NCI-H774 (cell line): ENCODE results near the gene MAPK8.

Experiments used
- DNase-seq: peaks from one replicate; lab custom pipeline; 2025; lab: John Stamatoyannopoulos, UW

MAPK8 gene

GRCh38 chr10:48450233-48450740 lies 143.8 kb downstream of the MAPK8 start:
- no peak for DNase-seq

GRCh38 chr10:48450741-48451466 lies 144.4 kb downstream of the MAPK8 start:
- DNase-seq: no peak

DNA sequence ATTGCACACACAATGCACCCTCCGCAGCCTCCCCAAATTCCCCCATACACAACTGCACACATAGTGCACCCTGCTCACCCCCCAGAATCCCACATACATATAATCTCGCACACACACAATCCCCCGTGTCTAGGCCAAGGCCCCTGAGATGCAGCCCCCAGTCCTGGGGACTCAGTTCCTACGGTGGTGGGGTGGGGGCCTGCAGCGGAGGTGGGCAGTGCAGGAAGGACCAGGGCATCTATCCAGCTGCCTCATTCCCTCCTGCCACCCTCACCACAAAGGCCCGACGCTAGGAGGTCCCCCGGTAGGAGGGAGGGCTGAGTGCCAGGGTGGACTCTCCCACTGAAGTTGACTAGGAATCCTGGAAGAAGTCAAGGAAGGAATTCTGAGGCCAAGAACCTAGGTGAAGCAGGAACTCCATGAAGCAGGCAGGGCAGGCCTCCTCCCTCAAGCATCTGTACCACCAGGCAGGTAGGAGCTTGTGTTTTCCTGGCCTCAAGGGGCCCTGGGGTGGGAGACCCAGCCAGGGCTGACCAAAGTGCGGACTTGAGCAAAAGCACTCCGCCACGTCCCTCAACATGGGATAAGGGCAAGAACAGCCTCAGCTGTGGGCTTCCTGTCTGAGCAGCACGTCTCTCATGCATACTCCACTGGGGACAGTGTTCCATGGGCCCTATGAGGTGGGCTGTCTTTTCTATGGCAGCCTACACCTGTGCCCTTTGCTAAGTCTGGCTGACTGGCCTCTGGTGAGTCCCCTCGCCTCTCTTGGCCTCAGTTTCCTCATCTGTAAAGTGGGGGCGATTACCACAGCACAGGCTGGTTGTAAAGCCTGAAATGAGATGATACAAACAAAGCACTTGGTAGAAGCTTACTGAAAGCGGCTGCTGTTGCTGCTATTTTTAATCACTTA lies 145.7 kb downstream of the MAPK8 start:
- no peak for DNase-seq

DNA sequence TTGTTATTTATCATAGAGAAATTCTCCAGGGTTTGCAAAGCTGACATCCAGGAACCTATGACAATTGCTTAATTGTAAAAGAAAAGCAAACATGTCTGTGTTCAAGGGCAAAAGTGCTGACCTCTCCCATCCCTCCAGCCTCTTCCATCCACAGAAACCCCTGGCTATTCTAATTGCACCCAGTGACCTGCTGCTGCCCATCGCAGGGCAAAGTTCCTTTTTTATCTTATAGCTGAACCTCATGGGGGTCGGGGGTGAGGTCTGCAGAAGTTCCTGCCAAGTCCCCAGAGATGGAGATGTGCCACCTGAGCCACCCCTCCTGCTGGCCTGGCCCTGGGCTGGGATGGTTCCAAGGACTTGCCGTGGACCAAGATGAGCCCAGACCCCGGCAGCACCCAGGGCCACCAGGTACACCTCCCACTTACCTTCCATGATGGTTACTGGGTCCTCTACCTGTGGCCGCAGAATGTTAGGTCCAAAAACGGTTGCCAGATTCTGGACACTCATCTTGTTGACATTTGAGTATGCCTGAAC lies 146.5 kb downstream of the MAPK8 start:
- no peak for DNase-seq

DNA sequence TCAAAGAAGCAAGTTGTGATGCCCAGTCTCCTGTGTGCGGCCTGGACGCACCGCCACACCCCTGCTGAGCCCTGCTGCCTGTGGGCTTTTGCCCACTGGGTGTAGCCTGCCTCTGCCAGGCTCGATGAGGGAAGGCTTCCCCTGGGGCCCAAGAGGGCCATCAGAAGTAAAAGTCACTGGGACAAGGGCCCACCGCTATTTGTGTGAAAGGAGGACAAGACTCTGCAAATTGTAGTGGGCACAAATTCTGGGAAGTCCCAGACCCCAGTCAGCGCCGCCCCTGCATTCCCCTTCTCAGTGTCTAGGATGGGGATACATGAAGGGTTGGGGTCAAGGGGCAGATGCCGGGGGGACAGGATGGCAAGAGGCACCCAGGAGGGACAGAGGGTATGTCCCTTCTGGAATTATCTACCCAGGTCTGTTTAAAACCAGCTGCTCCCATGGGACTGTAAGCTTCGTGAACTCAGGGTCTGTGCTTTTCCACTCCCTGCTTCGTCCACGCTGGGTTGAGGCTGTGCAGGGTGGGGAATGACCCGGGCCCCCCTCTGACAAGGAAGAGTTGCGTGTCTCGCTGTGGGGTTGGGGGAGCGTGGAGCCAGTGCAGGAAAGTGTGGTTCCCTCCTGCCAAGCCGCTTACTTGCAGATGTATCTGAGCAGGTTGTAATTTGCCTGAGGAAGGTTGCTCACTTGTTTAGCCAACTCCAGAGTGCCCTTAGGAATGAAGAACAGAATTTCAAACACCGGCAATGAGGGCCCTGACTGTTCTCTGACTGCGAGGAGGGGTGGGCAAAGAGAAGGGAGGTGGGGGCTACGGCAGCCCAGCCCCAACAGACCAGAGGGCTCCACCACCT lies 147.2 kb downstream of the MAPK8 start:
- DNase-seq: no peak

DNA sequence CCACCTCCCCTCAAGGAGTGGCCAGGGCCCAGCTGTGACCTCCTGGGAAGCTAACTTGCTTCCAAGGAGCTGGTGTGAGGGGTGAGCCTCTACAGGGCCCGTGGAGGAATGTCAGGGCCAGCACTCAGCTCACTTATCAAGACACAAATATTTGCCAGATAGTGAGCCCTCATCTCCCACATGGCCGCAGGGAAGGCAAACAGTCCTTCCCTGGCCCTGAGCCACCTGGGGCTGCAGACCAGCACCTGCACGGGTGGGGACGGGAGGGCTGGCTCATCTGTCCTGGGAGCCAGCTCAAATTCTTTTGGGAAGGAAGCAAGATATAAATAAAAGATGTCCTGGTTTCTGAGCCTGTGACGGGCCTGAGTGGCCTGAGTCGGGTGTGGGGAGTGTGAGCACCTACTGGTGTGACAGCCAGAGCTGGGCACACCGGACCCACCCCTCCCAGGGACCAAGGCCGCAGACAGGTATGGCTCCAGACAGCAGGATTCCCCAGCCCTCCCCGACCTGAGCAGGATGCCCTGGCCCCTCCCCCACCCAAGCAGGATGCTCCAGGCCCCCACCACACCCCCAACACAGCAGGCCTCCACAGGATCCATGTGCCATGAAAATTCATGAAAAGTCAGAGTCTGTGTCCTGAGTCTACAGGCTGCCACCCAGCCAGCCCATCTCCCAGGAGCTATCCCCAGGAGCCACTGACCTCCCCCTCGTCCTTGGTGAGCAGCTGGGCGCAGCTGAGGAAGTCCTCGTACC lies 148.0 kb downstream of the MAPK8 start:
- DNase-seq: no peak

DNA sequence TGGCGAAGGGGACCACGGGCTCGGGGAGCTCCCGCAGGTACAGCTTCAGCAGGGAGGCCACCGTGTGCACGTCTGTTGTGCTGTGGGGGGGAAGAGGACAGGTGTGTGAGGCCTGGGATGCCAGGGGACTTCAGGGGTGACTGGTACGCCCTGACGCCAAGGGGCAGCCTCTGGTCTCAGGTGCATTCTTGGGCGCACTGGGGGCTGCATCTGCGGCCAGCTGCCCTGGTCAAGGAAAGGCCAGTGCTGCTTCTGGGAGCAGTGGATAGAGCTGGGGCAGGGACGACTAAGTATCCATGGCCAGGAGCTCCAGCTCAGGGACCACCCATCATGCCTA lies 148.5 kb downstream of the MAPK8 start:
- DNase-seq: no peak

GRCh38 chr10:48455392-48456151 lies 149.1 kb downstream of the MAPK8 start:
- no peak for DNase-seq

DNA sequence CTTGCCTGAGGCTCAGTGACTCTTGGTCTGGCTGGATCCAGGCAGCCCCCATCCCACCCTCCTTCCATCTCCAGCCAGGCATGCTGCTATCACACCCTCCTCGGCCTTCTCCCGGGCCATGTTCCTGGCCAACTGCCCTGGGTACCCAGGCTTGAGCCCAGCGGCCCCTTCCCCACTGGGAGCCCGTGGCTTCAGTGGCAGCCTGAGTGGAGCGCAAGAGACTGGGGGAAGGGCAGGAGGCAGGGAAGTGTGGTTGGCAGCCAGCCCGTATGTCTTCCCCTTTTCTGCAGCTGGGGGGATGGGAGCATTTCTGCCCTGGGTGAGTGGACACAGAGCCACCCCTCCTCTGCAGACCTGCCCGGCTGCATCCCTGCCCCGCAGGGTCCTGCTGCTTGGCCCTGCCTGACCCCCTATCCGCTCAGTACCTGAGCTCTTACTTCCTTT lies 149.9 kb downstream of the MAPK8 start:
- no peak for DNase-seq

GRCh38 chr10:48456808-48457761 lies 150.6 kb downstream of the MAPK8 start:
- DNase-seq: no peak

DNA sequence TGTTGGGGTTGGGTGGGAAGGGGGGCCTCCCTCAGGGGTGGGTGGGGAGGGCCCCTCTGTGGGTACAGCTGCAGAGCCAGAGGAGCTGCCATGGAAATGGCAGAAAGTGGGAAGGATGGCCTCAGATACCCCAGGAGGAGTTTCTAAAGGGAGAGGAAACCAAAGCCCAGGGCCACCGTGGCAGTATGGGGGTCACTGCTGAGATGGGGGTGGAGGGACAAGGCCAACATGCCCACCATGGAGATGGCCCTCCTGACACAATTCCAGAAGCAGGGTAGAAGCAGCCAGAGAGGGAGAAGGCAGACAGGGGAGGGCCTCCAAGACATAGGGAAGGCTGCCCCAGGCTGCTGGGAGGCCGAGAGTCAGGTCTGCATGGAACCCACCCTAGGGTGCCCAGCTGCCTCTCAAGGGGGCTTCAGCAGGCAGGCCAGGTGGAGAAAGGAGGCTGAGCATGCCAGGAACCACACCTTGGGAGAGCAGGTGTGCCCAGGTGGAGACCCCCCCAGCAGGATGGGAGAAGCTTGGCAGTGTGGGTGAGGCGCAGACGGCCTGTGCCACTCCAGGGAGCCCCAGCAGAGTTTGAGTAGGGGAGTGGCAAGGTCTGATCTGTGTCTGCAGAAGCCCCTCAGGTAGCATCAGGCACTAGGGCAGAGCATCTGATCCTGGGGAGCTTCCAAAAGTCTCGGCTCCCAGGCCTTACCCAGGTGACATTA lies 151.6 kb downstream of the MAPK8 start:
- no peak for DNase-seq

GRCh38 chr10:48458662-48459048 lies 152.2 kb downstream of the MAPK8 start:
- DNase-seq: no peak

DNA sequence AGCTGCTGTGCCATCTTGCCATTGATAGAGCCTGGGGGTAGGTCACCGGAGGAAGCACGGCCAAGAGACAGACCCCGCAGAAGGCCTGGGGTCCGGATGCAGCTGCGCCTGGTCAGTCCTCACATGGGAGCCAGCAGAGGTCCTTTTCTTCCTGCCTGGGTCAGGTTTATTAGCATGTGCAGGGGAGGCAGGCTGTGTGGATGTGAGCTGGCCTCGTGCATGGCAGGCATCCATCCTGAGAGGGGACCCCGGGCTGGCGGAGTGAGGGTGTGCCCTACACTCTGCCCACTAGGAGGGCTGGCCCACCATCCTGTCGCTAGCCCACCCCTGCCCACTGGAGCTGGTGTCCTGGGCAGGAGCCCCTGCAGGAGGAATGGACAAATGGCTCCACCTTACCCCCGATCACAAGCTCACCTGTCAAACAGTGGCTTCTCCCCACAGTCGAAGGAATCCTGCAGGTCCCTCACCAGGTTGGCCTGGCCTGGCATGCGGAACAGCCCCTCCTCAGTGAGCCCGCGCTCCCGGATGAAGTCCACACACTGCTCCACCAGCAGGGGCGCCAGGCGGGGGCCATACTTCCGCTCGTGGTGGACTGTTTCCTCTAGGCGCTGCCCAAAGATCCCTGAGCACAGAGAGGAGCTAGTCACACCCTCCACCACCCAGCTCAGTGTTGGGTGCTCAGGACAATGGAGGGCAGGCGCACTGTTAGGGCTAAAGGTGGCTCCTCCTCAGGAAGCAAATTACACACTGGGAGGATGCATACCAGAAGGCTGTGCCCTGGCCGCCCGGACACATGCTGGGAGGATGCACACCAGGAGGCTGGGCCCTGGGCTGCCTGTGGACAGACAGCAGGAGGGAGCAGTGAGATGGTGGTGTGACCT lies 153.0 kb downstream of the MAPK8 start:
- no peak for DNase-seq

- no peak for DNase-seq
Measured at GRCh38 chr10:48460182-48460581, 153.7 kb downstream of the MAPK8 start.

DNA sequence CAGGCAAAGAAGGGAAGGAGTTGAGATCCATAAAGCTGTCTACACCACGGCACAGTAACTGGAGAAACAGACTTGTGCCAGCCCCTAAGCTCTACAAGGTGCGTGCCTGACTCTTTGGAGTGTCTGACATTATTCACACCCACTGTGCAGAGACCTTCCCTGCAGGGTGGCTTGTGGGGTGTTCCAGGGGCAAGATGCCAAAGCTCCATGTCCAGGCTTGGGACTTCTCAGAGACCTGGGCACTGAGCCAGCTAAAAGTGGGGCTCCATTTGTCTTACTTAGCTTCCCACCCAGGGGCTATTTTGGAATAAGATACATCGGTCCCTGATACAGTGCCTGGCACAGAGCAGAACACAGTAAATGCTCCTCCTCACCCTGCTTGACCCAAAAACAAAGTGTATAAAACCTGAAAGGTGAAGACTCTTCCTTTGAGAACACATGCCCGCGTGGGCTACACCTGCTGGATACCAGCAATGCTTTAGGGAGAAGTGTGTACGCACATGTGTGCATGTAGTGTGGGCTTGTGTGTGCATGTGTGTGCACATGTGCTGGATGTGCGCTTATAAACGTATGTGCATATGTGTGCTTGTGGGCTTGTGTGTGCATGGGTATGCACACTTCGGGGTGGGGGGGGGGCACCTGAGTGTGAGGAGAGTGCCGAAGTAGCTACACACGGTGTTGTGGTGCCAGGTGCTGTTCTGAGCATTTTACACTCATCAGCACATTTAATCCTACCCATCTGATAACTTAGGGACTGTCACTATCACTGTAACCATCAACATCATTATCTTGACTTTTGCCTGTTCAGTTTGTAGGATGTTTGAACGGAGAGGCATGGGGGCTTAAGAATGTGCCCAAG lies 155.4 kb downstream of the MAPK8 start:
- no peak for DNase-seq

DNA sequence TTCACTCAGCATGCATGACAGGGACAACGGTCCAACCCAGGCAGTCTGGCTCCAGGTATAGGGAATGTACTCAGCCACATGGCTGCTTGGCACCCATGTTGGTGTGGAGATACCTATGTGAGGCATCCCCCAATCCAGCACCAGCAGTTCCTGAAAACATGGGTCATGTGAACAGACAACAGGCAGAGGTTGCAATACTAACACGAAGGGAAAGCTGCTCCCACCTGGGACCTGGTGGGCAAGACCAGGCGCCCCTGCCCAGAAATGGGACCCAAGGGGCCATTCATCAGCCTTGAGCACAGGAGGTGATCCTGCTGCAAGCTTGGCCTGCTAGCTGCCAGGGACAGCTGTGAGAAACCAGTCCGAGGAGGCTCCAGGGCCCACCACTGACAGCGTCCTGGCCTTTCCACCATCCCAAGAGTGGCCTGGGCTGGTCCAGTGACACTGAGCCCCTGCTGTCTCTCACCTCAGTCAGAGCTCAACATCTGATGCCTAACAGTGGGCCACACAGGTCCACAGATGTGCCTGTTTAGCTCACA lies 156.1 kb downstream of the MAPK8 start:
- no peak for DNase-seq
